Prostate gland (tissue), 2 donors: Measurements from ENCODE around the gene SPSB2.

ENCODE experiments used
- POLR2A ChIP-seq: fragments of 450-650 bp; IDR thresholded peaks from one replicate; pipeline ENCODE4 v1.6.1; 2016; ENCODE audit warnings: antibody characterized with exemption, mild to moderate bottlenecking
- POLR2AphosphoS5 ChIP-seq: sonication (generic); formaldehyde crosslinking; IDR thresholded peaks from one replicate; pipeline ENCODE4 v1.6.1; 2017; ENCODE audit warnings: antibody characterized with exemption
- TF ChIP-seq, protein P1 (sequence below), 4 experiments: fragments of 200-600 bp in 2 of 4; fragments of 450-650 bp in 2 of 4; sonication (generic) in 2 of 4; IDR thresholded peaks; 1 replicate in 3 of 4; 2 replicates in 1 of 4; pipeline ENCODE4 v1.5.1; 2016 to 2019; ENCODE audit warnings: antibody characterized with exemption in 4 of 4, mild to moderate bottlenecking in 2 of 4, moderate library complexity in 2 of 4

DNA sequence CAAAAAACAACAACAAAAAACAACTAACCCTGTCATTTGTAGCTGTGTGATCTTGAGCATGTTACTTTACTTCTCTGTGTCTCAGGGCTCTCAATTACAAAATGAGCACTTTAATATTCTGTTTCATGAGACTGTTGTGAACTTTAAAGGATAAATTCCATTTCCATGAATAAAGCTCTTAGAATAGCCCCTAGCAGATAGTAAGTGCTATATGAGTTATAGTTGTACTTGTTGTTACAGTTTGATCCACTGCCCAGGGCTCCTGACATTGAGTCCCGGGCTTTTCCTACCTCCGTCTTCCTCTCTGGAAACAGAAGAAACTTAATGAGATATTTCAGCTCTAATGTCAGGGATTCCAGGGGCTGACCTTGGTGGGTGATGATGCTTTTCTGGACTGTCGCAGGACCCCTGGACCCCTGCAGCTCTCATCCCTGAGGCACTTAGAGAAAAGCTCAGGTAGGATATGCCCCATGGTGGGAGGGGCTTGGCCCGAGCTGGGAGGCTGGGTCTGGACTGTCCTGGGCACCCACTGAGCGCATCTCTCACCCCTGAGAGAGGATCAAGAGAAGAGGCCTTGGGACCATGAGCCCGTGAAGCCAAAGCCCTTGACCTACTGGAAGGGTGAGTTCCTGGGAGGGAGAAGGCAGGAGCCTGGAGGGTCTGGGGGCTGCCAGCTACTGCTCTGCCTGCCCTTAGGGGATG lies 39.8 kb downstream of the SPSB2 start:
- TF ChIP-seq, protein P1, sequence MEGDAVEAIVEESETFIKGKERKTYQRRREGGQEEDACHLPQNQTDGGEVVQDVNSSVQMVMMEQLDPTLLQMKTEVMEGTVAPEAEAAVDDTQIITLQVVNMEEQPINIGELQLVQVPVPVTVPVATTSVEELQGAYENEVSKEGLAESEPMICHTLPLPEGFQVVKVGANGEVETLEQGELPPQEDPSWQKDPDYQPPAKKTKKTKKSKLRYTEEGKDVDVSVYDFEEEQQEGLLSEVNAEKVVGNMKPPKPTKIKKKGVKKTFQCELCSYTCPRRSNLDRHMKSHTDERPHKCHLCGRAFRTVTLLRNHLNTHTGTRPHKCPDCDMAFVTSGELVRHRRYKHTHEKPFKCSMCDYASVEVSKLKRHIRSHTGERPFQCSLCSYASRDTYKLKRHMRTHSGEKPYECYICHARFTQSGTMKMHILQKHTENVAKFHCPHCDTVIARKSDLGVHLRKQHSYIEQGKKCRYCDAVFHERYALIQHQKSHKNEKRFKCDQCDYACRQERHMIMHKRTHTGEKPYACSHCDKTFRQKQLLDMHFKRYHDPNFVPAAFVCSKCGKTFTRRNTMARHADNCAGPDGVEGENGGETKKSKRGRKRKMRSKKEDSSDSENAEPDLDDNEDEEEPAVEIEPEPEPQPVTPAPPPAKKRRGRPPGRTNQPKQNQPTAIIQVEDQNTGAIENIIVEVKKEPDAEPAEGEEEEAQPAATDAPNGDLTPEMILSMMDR (IDR thresholded peaks at IDR 0.05), result no peak
- TF ChIP-seq POLR2AphosphoS5 (no peak), POLR2A (no peak)
